GM20431 (cell line): Measurements from ENCODE around the gene MFSD11.
"Not testable (repeated sequence)": the region's sequence is repeated elsewhere in the genome, so short reads cannot be mapped to it uniquely, and the experiment has no call there.

Experiments used
- in situ Hi-C: fragments of 300-500 bp; cut with MseI, MboI; formaldehyde crosslinking; loops from one replicate; pipeline ENCODE4 v1.15.0; 2020; ENCODE audit warnings: low sequenced_read_pairs; ENCODE audit not compliant: unreplicated experiment

Gene MFSD11

DNA sequence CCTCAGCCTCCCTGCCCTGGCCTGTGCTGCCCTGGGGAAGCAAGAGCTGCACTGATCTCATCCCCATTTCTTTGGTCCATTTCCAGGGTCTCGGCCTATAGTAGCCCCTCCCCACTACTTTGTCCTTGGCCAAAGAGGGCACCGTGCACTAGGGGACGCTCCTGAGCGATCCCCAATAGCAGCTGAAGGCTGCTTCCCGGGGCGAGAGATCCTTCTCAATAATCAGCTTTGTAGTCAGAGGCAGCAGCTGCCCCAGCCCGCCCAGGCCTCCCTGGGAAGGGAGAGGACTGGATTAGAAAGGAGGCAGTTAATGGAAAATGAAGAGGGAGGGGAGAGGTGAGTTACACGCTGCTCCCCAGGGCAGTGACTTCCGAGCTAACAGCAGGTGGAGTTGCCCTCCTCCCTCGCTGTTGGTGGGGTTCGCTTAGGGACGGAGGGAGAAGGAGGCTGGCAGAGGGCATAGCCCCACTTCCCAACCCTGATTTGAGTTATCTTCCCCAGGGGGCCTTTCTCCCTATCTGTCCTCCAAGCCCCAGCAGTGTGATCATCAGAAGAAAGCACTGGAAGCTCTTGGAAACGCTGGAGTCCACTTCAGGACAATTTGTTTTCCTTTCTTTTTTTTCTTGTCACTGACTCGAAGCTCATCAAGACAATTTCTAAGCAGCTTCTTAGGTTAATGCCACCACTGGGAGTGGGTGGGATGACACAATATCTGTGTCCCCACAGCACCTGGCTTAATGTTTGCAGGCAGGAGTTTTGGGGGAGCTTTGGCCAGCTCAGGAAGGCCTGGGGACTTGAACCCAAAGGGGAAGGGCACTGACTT lies 29.7 kb upstream of the MFSD11 start:
- in situ Hi-C loops, result no loop called here

DNA sequence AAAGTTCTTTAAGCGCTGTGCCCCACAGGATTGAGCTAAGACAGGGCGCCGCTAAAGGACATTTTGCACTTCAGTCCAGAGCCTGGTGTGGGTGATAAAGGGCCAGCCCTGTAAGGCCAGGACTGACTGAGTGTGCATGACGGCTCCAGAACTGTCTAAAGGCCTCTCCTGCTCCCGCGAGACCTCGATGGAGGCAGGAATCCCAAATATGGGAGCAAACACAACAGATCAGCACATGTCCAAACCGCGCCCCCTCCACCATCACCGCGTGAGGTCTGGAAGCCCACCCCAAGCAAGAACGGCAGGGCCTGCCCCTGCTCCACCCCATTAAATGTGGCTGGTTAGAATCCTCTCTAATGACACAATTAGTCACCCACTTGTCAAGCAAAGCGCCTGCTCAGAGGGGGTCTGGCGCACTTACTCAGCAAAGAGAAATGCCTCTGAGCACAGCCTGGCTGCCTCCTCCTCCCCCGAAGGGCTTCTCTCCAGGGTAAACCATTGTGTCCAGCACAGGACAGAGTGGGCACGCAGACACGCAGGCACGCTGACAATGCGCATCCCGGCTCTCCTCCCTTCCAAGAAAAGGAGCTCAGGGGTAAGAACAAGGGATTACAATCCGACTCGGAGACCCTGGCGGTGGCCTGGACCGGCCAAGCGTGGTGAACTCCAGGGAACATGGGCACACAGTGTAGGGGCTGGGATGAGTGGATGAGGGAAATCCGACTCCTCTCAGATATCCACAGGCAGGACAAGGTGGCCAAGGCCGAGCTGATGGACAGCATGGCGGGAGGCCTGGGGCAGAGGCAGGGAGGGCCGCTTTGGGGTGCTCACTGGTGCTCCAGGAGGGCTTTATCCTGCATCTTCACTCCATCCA lies 28.6 kb upstream of the MFSD11 start:
- in situ Hi-C loops, result no loop called here

DNA sequence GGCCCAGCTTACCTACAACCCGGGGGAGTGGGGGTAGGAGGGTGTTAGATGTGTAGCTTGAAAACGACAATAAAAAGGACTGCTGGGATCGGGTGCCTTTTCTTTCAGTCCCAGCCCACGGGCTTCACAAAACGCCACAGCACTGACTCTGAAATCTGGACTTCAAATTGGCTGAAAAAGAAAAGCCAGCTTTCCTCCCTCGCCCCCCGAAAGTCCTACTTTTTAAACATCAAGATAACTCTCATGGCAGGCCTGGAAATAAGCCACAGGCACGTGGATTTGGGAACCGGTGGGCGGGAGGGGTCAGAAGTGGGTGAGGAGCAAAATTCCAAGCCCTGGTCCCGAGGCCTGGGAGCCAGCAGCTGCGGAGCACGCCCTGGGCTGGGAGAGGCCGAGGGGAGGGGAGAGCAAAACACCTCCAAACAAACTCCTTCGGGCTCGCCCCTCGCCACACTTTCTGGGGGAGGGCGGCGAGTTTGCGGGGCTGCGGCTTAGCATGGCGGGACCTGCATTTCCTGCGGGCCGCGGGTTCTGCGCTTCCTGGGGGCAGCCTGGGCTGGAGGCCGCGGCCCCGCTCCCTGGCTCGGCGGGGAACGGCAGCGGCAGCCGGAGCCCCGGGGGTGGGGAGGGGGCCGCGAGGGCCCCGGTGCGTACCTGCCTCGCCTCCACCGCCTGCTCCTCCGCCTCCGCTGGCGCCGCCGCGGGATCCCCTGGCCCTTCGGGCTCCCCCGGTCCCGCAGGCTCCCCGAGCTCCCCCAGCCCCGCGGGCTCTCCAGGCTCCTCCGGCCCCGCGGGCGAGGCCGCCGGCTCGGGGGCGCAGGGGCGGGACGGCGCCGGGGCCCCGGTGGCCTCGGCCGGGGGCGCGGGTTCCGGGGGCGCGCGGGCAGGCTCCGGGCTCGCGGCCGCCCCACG lies 27.7 kb upstream of the MFSD11 start:
- in situ Hi-C loops, result not testable (repeated sequence)

DNA sequence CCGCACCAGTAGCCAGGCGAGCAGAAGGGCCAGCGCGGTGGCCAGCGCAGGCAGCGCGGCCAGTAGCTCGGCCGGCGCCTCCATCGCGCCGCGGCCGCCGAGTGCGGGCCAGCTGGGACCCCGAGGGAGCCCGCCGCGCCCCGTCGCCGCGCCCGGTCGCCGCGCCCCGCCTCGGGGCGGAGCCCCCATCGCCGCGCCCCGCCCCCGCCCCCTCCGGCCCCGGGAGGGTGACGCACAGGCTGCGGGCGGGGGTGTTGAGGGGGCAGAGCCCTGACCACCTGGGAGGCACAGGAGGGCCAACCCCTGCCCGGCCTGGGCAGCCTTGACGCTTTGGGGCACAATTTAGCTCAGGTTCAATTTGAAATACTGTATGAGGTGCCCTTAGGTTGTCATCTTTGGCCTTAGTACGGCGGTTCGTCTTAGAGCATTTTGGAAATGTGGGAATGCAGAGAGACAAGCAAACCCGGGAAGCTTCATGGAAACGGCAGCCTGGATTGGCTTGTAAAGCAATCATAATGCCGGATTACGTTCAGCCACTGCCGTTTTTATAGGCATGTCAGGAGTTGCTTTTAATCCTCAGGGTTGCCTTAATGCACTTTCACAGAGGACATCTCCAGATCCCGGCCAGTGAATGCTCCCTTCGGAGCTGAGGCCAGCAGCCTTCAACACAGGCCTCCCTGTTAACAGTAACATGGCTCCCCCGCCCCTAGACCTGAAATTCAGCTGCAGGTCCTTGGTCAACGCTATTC lies 26.9 kb upstream of the MFSD11 start, which contains the start of gene MXRA7:
Gene MXRA7 (minus strand): TSS at position 103 of the 749 bp plus-strand sequence. CDS start 19 bp downstream, at position 84.
- in situ Hi-C loops, result no loop called here

DNA sequence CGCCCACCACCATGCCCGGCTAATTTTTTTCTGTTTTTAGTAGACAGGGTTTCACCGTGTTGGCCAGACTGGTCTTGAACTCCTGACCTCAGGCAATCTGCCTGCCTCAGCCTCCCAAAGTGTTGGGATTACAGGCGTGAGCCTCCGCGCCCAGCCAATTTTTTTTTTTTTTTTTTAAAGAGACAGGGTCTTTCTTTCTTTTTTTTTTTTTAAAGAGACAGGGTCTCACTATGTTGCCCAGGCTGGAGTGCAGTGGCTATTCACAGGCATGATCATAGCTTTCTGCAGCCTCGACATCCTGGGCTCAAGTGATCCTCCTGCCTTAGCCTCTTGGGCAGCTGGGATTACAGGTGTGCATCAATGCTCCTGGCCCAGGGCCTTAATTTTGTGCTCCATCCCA lies 25.6 kb upstream of the MFSD11 start:
- in situ Hi-C loops, result not testable (repeated sequence)

DNA sequence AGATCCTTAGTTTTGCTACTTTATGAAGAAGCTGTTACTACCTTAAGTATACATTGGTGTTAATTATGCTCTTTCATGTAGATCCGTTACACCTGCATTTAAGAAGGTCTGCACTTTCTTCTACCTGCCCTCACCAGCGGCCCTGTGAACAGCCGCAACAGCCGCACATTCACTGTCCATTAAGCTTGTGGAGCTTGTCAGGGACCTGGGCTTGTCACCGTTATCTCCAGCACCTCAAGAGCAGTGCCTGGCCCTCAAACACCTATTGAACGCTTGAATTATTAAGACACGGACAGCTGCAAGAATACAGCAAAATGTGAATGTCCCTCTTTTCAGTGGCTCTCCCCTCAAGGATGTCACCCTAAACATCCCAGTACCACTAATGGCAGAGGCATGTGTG lies 24.2 kb upstream of the MFSD11 start:
- in situ Hi-C loops, result no loop called here

DNA sequence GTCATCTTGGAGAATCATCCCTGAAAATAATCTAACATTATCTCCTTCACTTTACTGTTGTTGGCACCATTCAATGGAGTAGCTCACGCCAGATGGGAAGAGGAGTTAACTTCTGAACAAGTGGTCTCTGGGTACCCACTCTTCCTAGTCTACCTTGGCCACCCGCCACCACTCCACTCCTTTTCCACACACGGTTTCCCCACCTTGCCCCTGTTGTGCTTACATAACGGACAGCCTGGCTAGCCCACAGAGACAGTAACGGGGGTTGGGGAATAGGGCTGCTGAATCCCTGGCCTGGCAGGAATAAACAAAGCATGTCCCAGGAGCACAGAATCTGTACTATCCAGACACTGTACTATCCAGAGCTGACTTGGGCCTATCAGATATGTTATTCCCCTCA lies 23.6 kb upstream of the MFSD11 start:
- in situ Hi-C loops, result no loop called here

DNA sequence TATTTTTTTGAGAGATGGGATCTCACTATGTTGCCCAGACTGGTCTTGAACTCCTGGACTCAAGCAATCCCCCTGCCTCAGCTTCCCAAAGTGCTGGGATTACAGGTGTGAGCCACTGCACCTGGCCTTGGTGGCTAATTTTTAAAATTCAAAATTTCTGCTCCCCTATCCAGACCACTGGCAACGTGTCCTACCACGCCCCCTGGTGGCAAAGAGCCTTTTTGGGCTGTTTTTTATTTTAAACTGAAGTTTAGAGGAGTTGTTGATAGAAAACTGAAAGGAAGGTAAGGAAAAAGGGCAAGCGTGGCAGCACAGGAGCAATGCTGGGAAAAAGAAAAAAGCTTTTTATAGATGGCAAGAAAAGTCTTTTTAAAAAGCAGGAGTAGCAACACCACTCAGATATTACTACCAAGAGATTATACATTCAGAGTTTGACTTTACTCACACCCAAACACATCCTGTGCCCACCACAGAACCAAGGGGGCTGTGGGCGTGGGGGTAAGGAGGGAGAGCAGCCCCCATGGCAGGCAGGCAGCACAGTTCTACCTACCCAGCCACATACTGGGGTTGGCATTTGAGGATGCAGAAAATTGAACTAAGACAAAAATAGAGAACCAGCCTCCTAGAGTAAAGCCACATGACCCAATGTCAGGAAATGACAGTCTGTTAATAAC lies 23.0 kb upstream of the MFSD11 start:
- in situ Hi-C loops, result no loop called here

DNA sequence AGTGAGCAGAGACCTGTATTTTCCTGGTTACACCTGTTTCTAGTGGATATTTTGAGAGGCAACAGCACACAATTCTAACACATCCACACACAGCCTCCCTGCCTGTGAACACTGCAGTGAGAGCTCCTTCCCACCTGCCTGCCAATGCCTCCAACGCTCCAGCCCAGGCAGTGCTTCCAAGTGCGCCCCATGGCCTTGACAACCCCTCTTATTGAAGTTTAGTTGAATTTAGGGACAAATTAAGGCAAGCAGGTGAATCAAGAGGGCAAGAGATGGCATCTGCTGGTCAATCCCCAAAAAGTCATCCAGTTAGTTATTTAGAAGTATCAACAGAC lies 22.5 kb upstream of the MFSD11 start:
- in situ Hi-C loops, result no loop called here

DNA sequence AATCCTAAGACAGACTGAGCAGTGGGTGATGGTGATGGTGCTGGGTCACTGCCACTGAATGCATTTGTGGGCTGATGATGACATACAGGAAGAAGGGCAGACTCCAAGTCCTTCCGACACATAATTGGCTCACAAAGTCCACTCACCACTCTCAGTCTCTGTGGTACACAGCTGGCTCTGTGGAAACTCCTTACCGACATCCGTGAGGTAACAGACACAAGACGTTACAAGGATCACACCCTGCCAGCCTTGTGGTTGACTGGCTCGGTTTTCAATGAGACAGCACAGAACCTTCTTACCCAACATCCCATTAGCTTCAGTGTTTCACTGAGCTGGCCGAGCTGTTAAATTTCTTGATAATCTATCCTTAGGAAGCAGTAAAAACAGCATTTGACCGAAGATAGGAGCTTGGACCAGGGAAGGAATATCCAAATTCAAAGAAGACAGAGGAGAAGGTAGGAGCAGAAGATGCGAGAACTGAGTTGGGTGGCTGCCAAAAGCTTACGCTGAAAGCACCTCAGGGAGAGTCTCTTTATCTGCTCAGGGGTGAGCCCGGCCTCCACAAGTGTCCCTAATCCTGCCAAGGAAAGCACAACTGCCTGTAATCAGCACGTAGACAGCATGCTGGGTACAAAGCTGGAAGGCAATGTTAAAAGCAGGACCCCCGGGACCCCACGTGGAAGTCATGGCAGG lies 21.6 kb upstream of the MFSD11 start:
- in situ Hi-C loops, result no loop called here

DNA sequence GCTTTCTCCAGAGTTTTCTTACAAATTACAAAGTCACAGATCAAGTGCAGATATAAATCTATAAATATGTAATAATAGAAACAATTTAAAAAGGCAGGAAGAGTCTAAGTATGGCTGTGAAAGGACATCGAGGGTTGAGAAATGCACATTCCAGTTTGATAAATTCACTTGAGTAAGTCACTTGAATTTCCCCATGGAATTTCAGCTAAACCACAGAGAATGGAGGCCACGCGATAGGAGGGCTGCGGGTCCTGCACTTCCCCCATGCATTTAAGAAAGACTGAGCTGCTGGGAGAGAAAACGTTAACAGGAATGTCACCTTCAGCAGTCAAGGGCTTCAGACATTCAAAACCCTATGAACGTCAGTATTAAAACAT lies 21.1 kb upstream of the MFSD11 start:
- in situ Hi-C loops, result no loop called here

DNA sequence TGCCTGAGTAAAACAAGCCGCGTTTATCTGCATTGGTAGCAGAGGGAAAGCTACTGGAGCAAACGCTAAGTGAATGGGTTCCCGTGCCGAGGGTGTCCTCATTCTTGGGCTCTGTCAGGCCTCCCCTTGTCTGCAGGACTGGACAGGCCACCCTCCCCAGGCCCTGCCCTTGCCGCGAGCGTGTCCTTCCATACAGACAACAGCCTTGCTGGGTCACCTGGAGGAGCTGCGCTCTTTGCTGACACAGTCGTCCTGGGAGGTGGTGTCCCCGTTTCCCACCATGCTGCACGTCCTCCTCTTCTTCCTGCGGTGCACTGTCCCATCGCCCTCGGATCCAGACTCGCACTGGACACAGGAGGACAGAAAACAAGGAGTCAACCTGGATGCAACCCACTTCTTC lies 19.4 kb upstream of the MFSD11 start:
- in situ Hi-C loops, result no loop called here

DNA sequence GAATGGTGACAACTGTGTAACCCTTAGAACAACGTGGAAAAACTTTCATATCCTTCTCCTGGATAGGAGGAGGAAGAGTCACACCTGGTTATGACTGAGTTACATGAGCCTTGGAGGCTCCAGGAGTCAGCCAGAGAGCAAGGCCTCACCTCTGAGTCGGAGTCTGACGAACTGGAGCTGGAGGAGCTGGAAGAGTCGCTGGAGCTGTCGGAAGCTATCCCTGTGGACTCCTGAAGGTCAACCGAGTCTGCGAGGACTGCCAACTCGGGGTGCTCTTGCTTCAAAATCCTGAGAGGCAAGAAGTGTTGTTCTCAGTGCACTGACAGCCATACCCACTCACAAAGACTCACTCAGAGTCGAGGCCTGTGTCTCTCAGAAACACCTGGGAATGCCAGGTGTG lies 17.7 kb upstream of the MFSD11 start:
- in situ Hi-C loops, result no loop called here

DNA sequence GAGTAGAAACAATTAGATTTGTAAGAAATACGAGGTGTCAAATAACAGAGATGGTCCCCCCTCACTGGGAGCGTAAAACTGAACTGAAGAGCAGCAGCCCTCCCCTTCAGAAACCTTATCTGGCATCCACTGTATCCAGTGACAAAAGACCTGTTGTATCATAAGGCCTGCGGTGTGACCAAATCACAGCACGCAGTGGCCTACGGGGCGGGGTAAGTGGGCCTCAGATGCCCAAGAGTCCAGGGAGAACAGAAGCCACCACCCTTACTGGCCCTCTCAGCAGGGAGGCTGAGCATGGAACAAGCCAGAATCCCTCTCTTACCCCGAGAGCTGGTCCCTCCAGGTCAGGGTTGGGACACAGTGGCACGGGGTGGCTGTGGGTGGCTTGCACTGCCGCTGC lies 17.0 kb upstream of the MFSD11 start:
- in situ Hi-C loops, result no loop called here

DNA sequence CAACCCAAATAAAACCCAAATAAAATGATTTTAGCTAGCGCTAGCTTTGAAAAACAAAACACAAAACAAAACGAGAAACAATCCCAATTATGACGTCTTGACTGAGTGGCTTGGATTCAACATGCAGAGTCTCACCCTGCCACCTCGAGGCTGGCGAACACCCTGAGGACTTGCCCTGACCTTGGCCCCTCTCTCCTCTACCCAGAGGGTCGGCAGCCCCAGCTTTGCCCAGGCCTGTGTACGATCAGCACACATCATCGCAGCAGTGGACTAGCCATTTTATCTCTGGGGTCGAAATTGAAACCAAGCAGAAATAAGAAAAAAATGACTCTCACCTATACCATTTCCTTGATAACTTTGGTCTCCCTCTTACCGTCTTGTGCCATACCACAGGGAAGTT lies 16.5 kb upstream of the MFSD11 start:
- in situ Hi-C loops, result no loop called here

DNA sequence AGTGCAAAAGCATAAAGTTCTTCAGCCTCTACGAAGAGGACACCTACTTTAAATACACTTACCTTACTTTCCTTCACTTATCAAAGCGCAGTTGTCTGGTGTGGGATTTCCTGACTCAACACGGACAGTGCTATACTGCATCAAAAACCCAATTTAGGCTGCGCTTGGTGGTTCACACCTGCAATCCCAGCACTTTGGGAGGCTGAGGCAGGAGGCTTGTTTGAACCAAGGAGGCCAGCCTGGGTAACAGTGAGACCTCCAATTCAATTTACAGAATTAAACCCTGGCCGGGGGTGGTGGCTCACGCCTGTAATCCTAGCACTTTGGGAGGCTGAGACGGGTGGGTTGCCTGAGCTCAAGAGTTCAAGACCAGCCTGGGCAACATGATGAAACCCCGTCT lies 15.6 kb upstream of the MFSD11 start:
- in situ Hi-C loops, result no loop called here

DNA sequence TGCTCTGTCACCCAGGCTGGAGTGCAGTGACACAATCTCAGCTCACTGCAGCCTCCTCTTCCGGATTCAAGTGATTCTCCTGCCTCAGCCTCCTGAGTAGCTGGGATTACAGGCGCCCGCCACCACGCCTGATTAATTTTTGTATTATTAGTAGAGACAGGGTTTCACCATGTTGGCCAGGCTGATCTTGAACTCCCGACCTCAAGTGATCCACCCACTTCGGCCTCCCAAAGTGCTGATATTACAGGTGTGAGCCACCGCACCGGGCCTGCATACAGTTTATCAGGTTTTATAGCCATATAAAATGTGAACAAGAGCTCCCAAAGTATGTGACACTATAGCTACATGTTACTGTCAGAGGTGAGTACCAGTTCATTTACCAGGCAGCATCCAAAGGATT lies 14.9 kb upstream of the MFSD11 start:
- in situ Hi-C loops, result not testable (repeated sequence)

DNA sequence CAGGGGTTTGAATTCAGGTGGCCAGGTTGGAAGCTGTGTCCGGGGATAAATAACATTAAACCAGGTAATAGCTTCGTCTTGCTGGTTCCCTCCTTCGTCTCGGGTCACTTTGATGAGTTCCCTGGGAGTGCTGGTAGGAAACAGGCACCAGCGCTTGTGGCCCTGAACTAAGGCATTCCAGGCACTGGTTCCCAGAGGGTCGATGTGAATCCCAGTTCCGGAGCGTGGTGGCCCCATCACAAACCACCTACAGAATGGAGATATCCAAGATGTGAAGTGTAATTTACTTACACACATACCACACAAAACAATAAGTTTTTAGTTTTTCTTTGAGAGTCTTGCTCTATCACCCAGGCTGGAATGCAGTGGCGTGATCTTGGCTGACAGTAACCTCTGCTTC lies 14.1 kb upstream of the MFSD11 start:
- in situ Hi-C loops, result no loop called here
